Vagina (tissue), 2 donors: ENCODE measurements around the gene CHPF.
A peak's percentile ranks its signal among the peaks of the same experiment; 100 is the strongest.

Source experiments
- POLR2AphosphoS5 ChIP-seq, 2 donors: sonication (generic); formaldehyde crosslinking; IDR thresholded peaks; one replicate each; pipeline ENCODE4 v1.9.0; 2017; ENCODE audit warnings: antibody characterized with exemption in 2 of 2, mild to moderate bottlenecking in 2 of 2, low read depth in 1 of 2; ENCODE audit not compliant: insufficient read depth in 1 of 2
- TF ChIP-seq, protein P1 (sequence below), 3 experiments: fragments of 450-650 bp in 2 of 3; fragments of 200-600 bp in 1 of 3; sonication (generic) in 1 of 3; IDR thresholded peaks; one replicate each; pipeline ENCODE4 v1.5.1; 2017 to 2019; ENCODE audit warnings: antibody characterized with exemption in 3 of 3, mild to moderate bottlenecking in 2 of 3, moderate library complexity in 2 of 3

DNA sequence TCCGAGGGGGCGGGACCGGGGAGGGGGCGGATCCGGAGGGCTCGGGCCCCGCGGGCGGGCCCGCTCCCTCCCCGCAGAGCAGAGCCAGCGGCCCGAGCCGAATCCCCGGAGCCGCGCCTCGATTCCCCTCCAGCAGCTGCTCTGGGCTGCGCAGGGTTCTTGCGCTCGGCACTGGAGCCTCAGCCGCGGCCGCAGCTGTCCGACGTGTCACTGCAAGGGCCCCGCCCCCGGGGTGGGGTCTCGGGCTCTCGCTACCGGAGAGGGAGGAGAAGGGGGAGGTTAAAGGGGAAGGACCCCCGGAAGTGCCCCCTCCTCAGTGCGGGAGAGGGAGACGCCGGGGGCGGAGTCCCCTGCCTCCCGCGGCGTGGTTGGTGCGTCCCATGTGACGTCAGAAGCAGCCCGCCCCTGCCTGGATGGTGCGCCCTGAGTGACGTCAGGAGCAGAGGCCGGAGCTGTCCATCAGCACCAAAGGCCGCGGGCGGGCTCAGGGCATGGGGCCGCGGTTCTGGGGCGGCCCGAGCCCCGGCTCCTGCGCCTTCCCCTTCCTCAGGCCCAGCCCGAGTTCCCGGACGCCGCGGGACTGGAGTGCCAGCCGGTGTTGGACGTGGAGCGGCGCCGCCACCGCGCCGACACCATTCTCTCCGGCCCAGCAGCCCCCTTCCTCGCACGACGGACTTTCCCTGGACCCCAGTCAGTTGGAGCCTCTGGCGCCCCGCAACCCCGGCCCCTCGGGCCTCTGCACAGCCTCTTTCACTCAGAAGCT, at the start of gene CHPF, which contains the start of gene TMEM198:
- TF ChIP-seq, protein P1, sequence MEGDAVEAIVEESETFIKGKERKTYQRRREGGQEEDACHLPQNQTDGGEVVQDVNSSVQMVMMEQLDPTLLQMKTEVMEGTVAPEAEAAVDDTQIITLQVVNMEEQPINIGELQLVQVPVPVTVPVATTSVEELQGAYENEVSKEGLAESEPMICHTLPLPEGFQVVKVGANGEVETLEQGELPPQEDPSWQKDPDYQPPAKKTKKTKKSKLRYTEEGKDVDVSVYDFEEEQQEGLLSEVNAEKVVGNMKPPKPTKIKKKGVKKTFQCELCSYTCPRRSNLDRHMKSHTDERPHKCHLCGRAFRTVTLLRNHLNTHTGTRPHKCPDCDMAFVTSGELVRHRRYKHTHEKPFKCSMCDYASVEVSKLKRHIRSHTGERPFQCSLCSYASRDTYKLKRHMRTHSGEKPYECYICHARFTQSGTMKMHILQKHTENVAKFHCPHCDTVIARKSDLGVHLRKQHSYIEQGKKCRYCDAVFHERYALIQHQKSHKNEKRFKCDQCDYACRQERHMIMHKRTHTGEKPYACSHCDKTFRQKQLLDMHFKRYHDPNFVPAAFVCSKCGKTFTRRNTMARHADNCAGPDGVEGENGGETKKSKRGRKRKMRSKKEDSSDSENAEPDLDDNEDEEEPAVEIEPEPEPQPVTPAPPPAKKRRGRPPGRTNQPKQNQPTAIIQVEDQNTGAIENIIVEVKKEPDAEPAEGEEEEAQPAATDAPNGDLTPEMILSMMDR (IDR thresholded peaks at IDR 0.05): no peak
- peak; percentile 89 to 90 for TF ChIP-seq POLR2AphosphoS5 (IDR thresholded peaks at IDR 0.05; ENCODE audit: insufficient read depth in 1 of 2, low read depth in 1 of 2)
